HepG2 (cell line): ENCODE measurements around the gene SLC38A2. TPM values are rescaled to one million over a fixed set of nuclear protein-coding genes. Genes with fewer than 3 reads are reported as not detected.

Source experiments
- ATAC-seq: fragments of 200-7000 bp; cut with Tn5 transposase; 3 replicates; pipeline ENCODE4 v1.9.1; 2020; ENCODE audit warnings: mild to moderate bottlenecking, moderate library complexity
- BruUV-seq: library from RNA; stranded (reverse); fragments of 400-500 nt; replicated peaks from 2 replicates; lab custom pipeline; 2021; lab: Mats Ljungman, UMichigan
- CTCF ChIA-PET: fragments of 300-600 bp; formaldehyde crosslinking; extraction: SDS; loops from one replicate; lab custom pipeline; 2021; ENCODE audit warnings: low total read pairs, inconsistent platforms, low intra/inter-chr PET ratio; lab: Yijun Ruan, JAX
- POLR2A ChIA-PET: fragments of 350-600 bp; sonication (Branson Sonifier 250); formaldehyde crosslinking; loops from one replicate; lab custom pipeline; 2020; ENCODE audit warnings: antibody characterized with exemption, inconsistent platforms; lab: Yijun Ruan, JAX
- DNase-seq: peaks from one replicate; pipeline ENCODE4 v3.0.0-alpha.2; 2015; ENCODE audit warnings: low spot score
- FAIRE-seq: peaks from 3 replicates; lab custom pipeline; 2011; peaks lifted over from hg19 to GRCh38; lab: Jason Lieb, UNC
- H2AFZ ChIP-seq: one replicate; pipeline ENCODE4 v1.6.1; 2011; ENCODE audit warnings: low read length, inconsistent platforms
- H3K27ac ChIP-seq: fragments of 300-600 bp; 3 replicates; pipeline ENCODE4 v1.8.0; 2011; ENCODE audit warnings: mixed run types, mild to moderate bottlenecking, mixed read lengths, low read length, inconsistent platforms; ENCODE audit not compliant: insufficient read depth; ENCODE audit errors: extremely low read length
- H3K27me3 ChIP-seq, 2 experiments: fragments of 200-600 bp in 1 of 2; 2 replicates in 1 of 2; 3 replicates in 1 of 2; pipeline versions ENCODE4 v1.6.0 to v1.8.0; 2011; ENCODE audit warnings: low read length in 2 of 2, mild to moderate bottlenecking in 2 of 2, moderate library complexity in 2 of 2, inconsistent platforms in 1 of 2; ENCODE audit not compliant: insufficient read depth in 2 of 2, control insufficient read depth in 1 of 2
- H3K36me3 ChIP-seq, 2 experiments: fragments of 200-600 bp in 1 of 2; replicated peaks in 1 of 2; 2 replicates in 1 of 2; 3 replicates in 1 of 2; pipeline versions ENCODE4 v1.5.1 to v1.8.0; 2011; ENCODE audit warnings: low read length in 2 of 2, inconsistent platforms in 1 of 2; ENCODE audit not compliant: insufficient read depth in 2 of 2, control insufficient read depth in 1 of 2
- H3K4me1 ChIP-seq: 2 replicates; pipeline ENCODE4 v1.5.1; 2012; ENCODE audit warnings: low read length, inconsistent platforms; ENCODE audit not compliant: insufficient read depth
- H3K4me2 ChIP-seq: 2 replicates; pipeline ENCODE4 v1.6.0; 2011; ENCODE audit warnings: low read depth, low read length, inconsistent platforms
- H3K4me3 ChIP-seq, 3 experiments: fragments of 200-600 bp in 1 of 3; sonication (generic), shearing (Covaris generic) in 1 of 3; replicated peaks in 1 of 3; 2 replicates each; pipeline ENCODE4 v1.5.1; 2011 to 2016; ENCODE audit warnings: low read length in 3 of 3, inconsistent platforms in 2 of 3, low read depth in 2 of 3, mild to moderate bottlenecking in 2 of 3, control low read depth in 1 of 3, mixed read lengths in 1 of 3; ENCODE audit not compliant: insufficient read depth in 1 of 3
- H3K79me2 ChIP-seq: one replicate; pipeline ENCODE4 v1.6.1; 2011; ENCODE audit warnings: low read length, inconsistent platforms; ENCODE audit not compliant: insufficient read depth
- H3K9ac ChIP-seq: 2 replicates; pipeline ENCODE4 v1.6.0; 2011; ENCODE audit warnings: mild to moderate bottlenecking, low read depth, low read length, inconsistent platforms; ENCODE audit not compliant: insufficient read depth
- H3K9me3 ChIP-seq: 2 replicates; pipeline ENCODE4 v1.5.1; 2012; ENCODE audit warnings: mild to moderate bottlenecking, low read length
- H4K20me1 ChIP-seq: 2 replicates; pipeline ENCODE4 v1.6.0; 2011; ENCODE audit warnings: inconsistent platforms, mild to moderate bottlenecking, low read length, moderate library complexity; ENCODE audit not compliant: insufficient read depth
- ARID3A ChIP-seq: IDR thresholded peaks from 2 replicates; pipeline ENCODE4 v1.6.1; 2012; ENCODE audit warnings: low read depth, low read length, improper control_type of control experiment
- ESRRA ChIP-seq: sonication (generic); formaldehyde crosslinking; IDR thresholded peaks from 2 replicates; pipeline ENCODE4 v1.5.1; 2020; ENCODE audit warnings: mild to moderate bottlenecking, low read depth, missing genetic modification reagents
- IKZF1 ChIP-seq: fragments of 450-650 bp; IDR thresholded peaks from 2 replicates; pipeline ENCODE4 v1.7.1; 2016
- IRF2 ChIP-seq: IDR thresholded peaks from 2 replicates; pipeline ENCODE4 v1.6.1; 2018; ENCODE audit warnings: missing genetic modification reagents, missing compliant biosample characterization
- PHF20 ChIP-seq: sonication (generic); formaldehyde crosslinking; IDR thresholded peaks from 2 replicates; pipeline ENCODE4 v1.5.0; 2020; ENCODE audit warnings: mild to moderate bottlenecking, missing genetic modification reagents
- POLR2A ChIP-seq, 2 experiments: IDR thresholded peaks; 2 replicates each; pipeline ENCODE4 v1.6.1; 2011; ENCODE audit warnings: low read depth in 2 of 2, low read length in 2 of 2, mild to moderate bottlenecking in 1 of 2, moderate library complexity in 1 of 2; ENCODE audit not compliant: insufficient read depth in 1 of 2
- RFX1 ChIP-seq: fragments of 450-650 bp; IDR thresholded peaks from 2 replicates; pipeline ENCODE4 v1.6.1; 2017
- SIN3A ChIP-seq: IDR thresholded peaks from 2 replicates; pipeline ENCODE4 v1.6.1; 2011; ENCODE audit warnings: low read depth, mild to moderate bottlenecking, control low read depth, low read length, borderline replicate concordance
- TRIM24 ChIP-seq: sonication (generic); formaldehyde crosslinking; IDR thresholded peaks from 2 replicates; pipeline ENCODE4 v1.8.0; 2022; ENCODE audit warnings: mild to moderate bottlenecking, missing genetic modification reagents
- WIZ ChIP-seq: sonication (generic); formaldehyde crosslinking; IDR thresholded peaks from 2 replicates; pipeline ENCODE4 v1.5.1; 2020; ENCODE audit warnings: mild to moderate bottlenecking, missing genetic modification reagents
- ZFP90 ChIP-seq: sonication (generic); formaldehyde crosslinking; IDR thresholded peaks from 2 replicates; pipeline ENCODE4 v1.8.0; 2022; ENCODE audit warnings: missing genetic modification reagents, mild to moderate bottlenecking, inconsistent platforms, borderline replicate concordance
- ZFP91 ChIP-seq: sonication (generic); formaldehyde crosslinking; IDR thresholded peaks from 2 replicates; pipeline ENCODE4 v1.9.0; 2022; ENCODE audit warnings: missing genetic modification reagents, mild to moderate bottlenecking, borderline replicate concordance
- ZNF605 ChIP-seq: sonication (generic); formaldehyde crosslinking; IDR thresholded peaks from 2 replicates; pipeline ENCODE4 v1.8.0; 2022; ENCODE audit warnings: mild to moderate bottlenecking, missing genetic modification reagents
- ZNF788 ChIP-seq: sonication (generic); formaldehyde crosslinking; IDR thresholded peaks from 2 replicates; pipeline ENCODE4 v1.5.0; 2020; ENCODE audit warnings: mild to moderate bottlenecking, missing genetic modification reagents, borderline replicate concordance
- ZSCAN20 ChIP-seq: sonication (generic); formaldehyde crosslinking; IDR thresholded peaks from 2 replicates; pipeline ENCODE4 v1.4.0; 2020; ENCODE audit warnings: missing genetic modification reagents, mild to moderate bottlenecking, borderline replicate concordance
- WGBS: methylation state at CpG from one replicate; pipeline ENCODE4 v1.1.6; 2017; ENCODE audit warnings: low lambda C conversion rate; 5-methylcytosine and 5-hydroxymethylcytosine counted together
- in situ Hi-C: cut with HindIII; loops from 2 replicates; pipeline ENCODE4 v1.10.0; 2017; ENCODE audit warnings: low pct_unique_long_range_greater_than_20kb; ENCODE audit not compliant: extremely low pct_ligation_motif_present
- intact Hi-C: fragments of 100-400 bp; cut with micrococcal nuclease; formaldehyde crosslinking; loops from one replicate; pipeline ENCODE4 v1.10.0; 2022; ENCODE audit not compliant: unreplicated experiment
- polyA plus RNA-seq, 8 experiments: library from polyadenylated mRNA; depleted of rRNA in 3 of 8; stranded (reverse) in 7 of 8; unstranded in 1 of 8; fragments of >200 nt; fragmentation: Illumina TruSeq in 4 of 8; extraction: Trizol in 4 of 8; gene quantifications; 2 replicates each; pipeline versions ENCODE4 v1.2.1 to v1.2.3, GENCODE V29; 2011 to 2016; ENCODE audit warnings: low read depth in 4 of 8, missing spikeins in 1 of 8, mixed read lengths in 1 of 8; ENCODE audit not compliant: insufficient read depth in 1 of 8
- total RNA-seq, 5 experiments: library from RNA; depleted of rRNA; stranded (reverse); fragments of >200 nt; fragmentation: Illumina TruSeq; extraction: Trizol; gene quantifications; 2 replicates each; pipeline ENCODE4 v1.2.3, GENCODE V29; 2016; ENCODE audit warnings: low read depth in 1 of 5
- TF ChIP-seq, protein P1 (sequence below): sonication (generic); formaldehyde crosslinking; IDR thresholded peaks from 2 replicates; pipeline ENCODE4 v1.5.0; 2020; ENCODE audit warnings: missing genetic modification reagents

SLC38A2 gene
- total and polyA plus RNA-seq, 2 of the 13 experiments (the other 11 are each of a cell fraction or from before 2014, with no cell fraction given), result 368 to 880 TPM

GRCh38 chr12:46359667-46360280, 12.8 kb downstream of the SLC38A2 start (continued):
- TF ChIP-seq, protein P1, sequence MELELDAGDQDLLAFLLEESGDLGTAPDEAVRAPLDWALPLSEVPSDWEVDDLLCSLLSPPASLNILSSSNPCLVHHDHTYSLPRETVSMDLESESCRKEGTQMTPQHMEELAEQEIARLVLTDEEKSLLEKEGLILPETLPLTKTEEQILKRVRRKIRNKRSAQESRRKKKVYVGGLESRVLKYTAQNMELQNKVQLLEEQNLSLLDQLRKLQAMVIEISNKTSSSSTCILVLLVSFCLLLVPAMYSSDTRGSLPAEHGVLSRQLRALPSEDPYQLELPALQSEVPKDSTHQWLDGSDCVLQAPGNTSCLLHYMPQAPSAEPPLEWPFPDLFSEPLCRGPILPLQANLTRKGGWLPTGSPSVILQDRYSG, result 0 out of 2 replicates have a peak, but pooled peaks have one; percentile 76
- TF ChIP-seq ZFP90, result 0 out of 2 replicates have a peak, but pooled peaks have one; percentile 36

GRCh38 chr12:46358791-46359666, 13.5 kb downstream of the SLC38A2 start:
- H3K36me3 ChIP-seq, result peaks cover 8 to 36% of the 10 kb centered on the region in 2 experiments
- BruUV-seq, result TSS peak; percentile 31
- H2AFZ ChIP-seq, result no peak overlapping the region
- H3K9me3 ChIP-seq, result no peaks in the 10 kb centered on the region
- CTCF ChIA-PET, result interaction anchor here (0.7 kb wide), 1 partner anchor 625 kb away, joined by 3 read pairs; no protein-coding TSS in a partner anchor
- WGBS, result 89% methylated on average over 7 of the region's 7 CpGs
- peaks cover 63% of the 10 kb centered on the region for H4K20me1 ChIP-seq
- no peaks in the 10 kb centered on the region for H3K27me3 ChIP-seq
- POLR2A ChIA-PET, result interaction anchor here (1.0 to 4.5 kb wide), 5 partner anchors 9 to 26 kb away, joined by 3 to 23 read pairs (median 5); partner anchors contain the start of gene SLC38A2
- H3K4me3 ChIP-seq, result no peak overlapping the region
- intact Hi-C loops (loop anchor here (5.0 kb wide), 1 partner anchor 318 kb away; no protein-coding TSS in a partner anchor), in situ Hi-C loops (no loop called here)
- no peaks in the 10 kb centered on the region for H3K79me2 ChIP-seq
- H3K27ac ChIP-seq, result peak overlapping the region; percentile 1
- ATAC-seq (no peak), DNase-seq (no peak), FAIRE-seq (no peak)
- no peak overlapping the region for H3K9ac ChIP-seq
- H3K4me1 ChIP-seq, result peaks cover 25% of the 10 kb centered on the region
- no peak overlapping the region for H3K4me2 ChIP-seq
- TF ChIP-seq ZNF605 (CRISPR knock-in tag) (no peak), RFX1 (no peak), IKZF1 (no peak), ARID3A (no peak), ZNF788 (no peak), ESRRA (CRISPR knock-in tag) (no peak), SIN3A (no peak), WIZ (CRISPR knock-in tag) (no peak), IRF2 (no peak), ZFP91 (CRISPR knock-in tag) (no peak), POLR2A (IDR thresholded peaks at IDR 0.05; ENCODE audit: insufficient read depth in 1 of 2, low read depth in 2 of 2, low read length in 2 of 2) (peak; percentile 65 to 75; a peak in 3 of 4 replicates), PHF20 (no peak), TRIM24 (CRISPR knock-in tag) (no peak), ZSCAN20 (CRISPR knock-in tag) (no peak)
